Measurements from ENCODE around the gene UBTD1. TPM values are rescaled to one million over a fixed set of nuclear protein-coding genes. Genes with fewer than 3 reads are reported as not detected.

The UBTD1 gene
- total and polyA plus RNA-seq, 5 donors from 2014 or later: 0.22 to 2.2 (median 1.8) TPM

GRCh38 chr10:97580421-97581367 is 82.0 kb downstream of the UBTD1 start:
- Histone ChIP-seq H3K27ac (ENCODE audit: insufficient read depth, low read length, poor library complexity, severe bottlenecking) (no peak overlapping the region), H3K36me3 (ENCODE audit: control insufficient read depth, insufficient read depth, low read length) (no peaks in the 10 kb centered on the region), H3K4me1 (ENCODE audit: control insufficient read depth, insufficient read depth, low read length, poor library complexity, severe bottlenecking) (no peaks in the 10 kb centered on the region), H3K27me3 (ENCODE audit: control insufficient read depth, insufficient read depth, low read length) (no peaks in the 10 kb centered on the region), H3K4me3 (ENCODE audit: low read depth, low read length) (no peak overlapping the region), H3K9me3 (ENCODE audit: control insufficient read depth in 2 of 2, low read length in 2 of 2) (no peaks in the 10 kb centered on the region)
- no peak for ATAC-seq (ENCODE audit: low read depth in 2 of 2)
- Mint-ChIP-seq H3K36me3 (no peaks in the 10 kb centered on the region), H3K4me1 (no peaks in the 10 kb centered on the region), H3K4me3 (no peak overlapping the region), H3K27me3 (no peaks in the 10 kb centered on the region), H3K9me3 (no peaks in the 10 kb centered on the region), H3K27ac (no peak overlapping the region)
- no peak for DNase-seq

- ATAC-seq (ENCODE audit: low read depth in 2 of 2): no peak
Measured at GRCh38 chr10:97582169-97582568, 83.4 kb downstream of the UBTD1 start.

GRCh38 chr10:97583476-97583875 is 84.8 kb downstream of the UBTD1 start:
- Mint-ChIP-seq H3K4me1 (no peaks in the 10 kb centered on the region), H3K27ac (no peak overlapping the region), H3K27me3 (no peaks in the 10 kb centered on the region), H3K4me3 (no peak overlapping the region), H3K9me3 (no peaks in the 10 kb centered on the region), H3K36me3 (no peaks in the 10 kb centered on the region)
- Histone ChIP-seq H3K4me1 (ENCODE audit: control insufficient read depth, insufficient read depth, low read length, poor library complexity, severe bottlenecking) (no peaks in the 10 kb centered on the region), H3K27me3 (ENCODE audit: control insufficient read depth, insufficient read depth, low read length) (no peaks in the 10 kb centered on the region), H3K27ac (ENCODE audit: insufficient read depth, low read length, poor library complexity, severe bottlenecking) (no peak overlapping the region), H3K36me3 (ENCODE audit: control insufficient read depth, insufficient read depth, low read length) (no peaks in the 10 kb centered on the region), H3K9me3 (ENCODE audit: control insufficient read depth in 2 of 2, low read length in 2 of 2) (no peaks in the 10 kb centered on the region), H3K4me3 (ENCODE audit: low read depth, low read length) (no peak overlapping the region)
- ATAC-seq (ENCODE audit: low read depth in 2 of 2) (no peak), DNase-seq (no peak)

More at GRCh38 chr10:97582169-97582568, 83.4 kb downstream of the UBTD1 start:
- H3K9me3 Mint-ChIP-seq: no peaks in the 10 kb centered on the region
- Histone ChIP-seq H3K27me3 (ENCODE audit: control insufficient read depth, insufficient read depth, low read length) (no peaks in the 10 kb centered on the region), H3K27ac (ENCODE audit: insufficient read depth, low read length, poor library complexity, severe bottlenecking) (no peak overlapping the region), H3K4me1 (ENCODE audit: control insufficient read depth, insufficient read depth, low read length, poor library complexity, severe bottlenecking) (no peaks in the 10 kb centered on the region), H3K4me3 (ENCODE audit: low read depth, low read length) (no peak overlapping the region), H3K9me3 (ENCODE audit: control insufficient read depth in 2 of 2, low read length in 2 of 2) (no peaks in the 10 kb centered on the region), H3K36me3 (ENCODE audit: control insufficient read depth, insufficient read depth, low read length) (no peaks in the 10 kb centered on the region)
- no peak overlapping the region for H3K4me3 Mint-ChIP-seq
- no peak overlapping the region for H3K27ac Mint-ChIP-seq
- H3K36me3 Mint-ChIP-seq: no peaks in the 10 kb centered on the region
- no peaks in the 10 kb centered on the region for H3K27me3 Mint-ChIP-seq
- no peaks in the 10 kb centered on the region for H3K4me1 Mint-ChIP-seq
- no peak for DNase-seq

- no peak for ATAC-seq (ENCODE audit: low read depth in 2 of 2)
- H3K36me3 Mint-ChIP-seq: no peaks in the 10 kb centered on the region
- Histone ChIP-seq H3K9me3 (ENCODE audit: control insufficient read depth in 2 of 2, low read length in 2 of 2) (no peaks in the 10 kb centered on the region), H3K27ac (ENCODE audit: insufficient read depth, low read length, poor library complexity, severe bottlenecking) (no peak within 1 kb of the TSS), H3K4me3 (ENCODE audit: low read depth, low read length) (no peak within 1 kb of the TSS), H3K4me1 (ENCODE audit: control insufficient read depth, insufficient read depth, low read length, poor library complexity, severe bottlenecking) (no peaks in the 10 kb centered on the region), H3K36me3 (ENCODE audit: control insufficient read depth, insufficient read depth, low read length) (no peaks in the 10 kb centered on the region), H3K27me3 (ENCODE audit: control insufficient read depth, insufficient read depth, low read length) (no peaks in the 10 kb centered on the region)
- H3K27me3 Mint-ChIP-seq: no peaks in the 10 kb centered on the region
- no peak within 1 kb of the TSS for H3K4me3 Mint-ChIP-seq
- no peaks in the 10 kb centered on the region for H3K9me3 Mint-ChIP-seq
- H3K27ac Mint-ChIP-seq: no peak within 1 kb of the TSS
- no peaks in the 10 kb centered on the region for H3K4me1 Mint-ChIP-seq
- no peak for DNase-seq
Measured at GRCh38 chr10:97584060-97584797, 85.5 kb downstream of the UBTD1 start, which contains the start of gene HOGA1. Gene HOGA1 (plus strand): TSS chr10:97584389. CDS start chr10:97584704, 315 bp downstream.

GRCh38 chr10:97584798-97585438 is 86.2 kb downstream of the UBTD1 start:
- no peak overlapping the region for H3K27ac ChIP-seq (ENCODE audit: insufficient read depth, low read length, poor library complexity, severe bottlenecking)
- Mint-ChIP-seq H3K4me3 (no peak overlapping the region), H3K27ac (no peak overlapping the region), H3K4me1 (no peaks in the 10 kb centered on the region), H3K9me3 (no peaks in the 10 kb centered on the region), H3K36me3 (no peaks in the 10 kb centered on the region), H3K27me3 (no peaks in the 10 kb centered on the region)
- H3K4me3 ChIP-seq (ENCODE audit: low read depth, low read length): no peak overlapping the region
- no peaks in the 10 kb centered on the region for H3K9me3 ChIP-seq (ENCODE audit: control insufficient read depth in 2 of 2, low read length in 2 of 2)
- no peaks in the 10 kb centered on the region for H3K4me1 ChIP-seq (ENCODE audit: control insufficient read depth, insufficient read depth, low read length, poor library complexity, severe bottlenecking)
- H3K36me3 ChIP-seq (ENCODE audit: control insufficient read depth, insufficient read depth, low read length): no peaks in the 10 kb centered on the region
- DNase-seq (no peak), ATAC-seq (ENCODE audit: low read depth in 2 of 2) (no peak)
- no peaks in the 10 kb centered on the region for H3K27me3 ChIP-seq (ENCODE audit: control insufficient read depth, insufficient read depth, low read length)

- Histone ChIP-seq H3K9me3 (ENCODE audit: control insufficient read depth in 2 of 2, low read length in 2 of 2) (no peaks in the 10 kb centered on the region), H3K4me1 (ENCODE audit: control insufficient read depth, insufficient read depth, low read length, poor library complexity, severe bottlenecking) (no peaks in the 10 kb centered on the region), H3K36me3 (ENCODE audit: control insufficient read depth, insufficient read depth, low read length) (no peaks in the 10 kb centered on the region), H3K27ac (ENCODE audit: insufficient read depth, low read length, poor library complexity, severe bottlenecking) (no peak overlapping the region), H3K27me3 (ENCODE audit: control insufficient read depth, insufficient read depth, low read length) (no peaks in the 10 kb centered on the region), H3K4me3 (ENCODE audit: low read depth, low read length) (no peak overlapping the region)
- Mint-ChIP-seq H3K36me3 (no peaks in the 10 kb centered on the region), H3K4me1 (no peaks in the 10 kb centered on the region), H3K9me3 (no peaks in the 10 kb centered on the region), H3K27me3 (no peaks in the 10 kb centered on the region), H3K4me3 (no peak overlapping the region), H3K27ac (no peak overlapping the region)
- ATAC-seq (ENCODE audit: low read depth in 2 of 2) (no peak), DNase-seq (no peak)
Measured at GRCh38 chr10:97585439-97585811, 86.7 kb downstream of the UBTD1 start.

GRCh38 chr10:97587183-97587582 is 88.5 kb downstream of the UBTD1 start:
- H3K27me3 Mint-ChIP-seq: no peaks in the 10 kb centered on the region
- no peak overlapping the region for H3K4me3 Mint-ChIP-seq
- no peak overlapping the region for H3K4me3 ChIP-seq (ENCODE audit: low read depth, low read length)
- no peak overlapping the region for H3K27ac ChIP-seq (ENCODE audit: insufficient read depth, low read length, poor library complexity, severe bottlenecking)
- no peaks in the 10 kb centered on the region for H3K36me3 Mint-ChIP-seq
- no peaks in the 10 kb centered on the region for H3K9me3 ChIP-seq (ENCODE audit: control insufficient read depth in 2 of 2, low read length in 2 of 2)
- H3K9me3 Mint-ChIP-seq: peaks cover 0 to 2% (median 0%) of the 10 kb centered on the region in 7 donors
- no peak for DNase-seq
- no peaks in the 10 kb centered on the region for H3K36me3 ChIP-seq (ENCODE audit: control insufficient read depth, insufficient read depth, low read length)
- H3K27ac Mint-ChIP-seq: no peak overlapping the region
- no peaks in the 10 kb centered on the region for H3K27me3 ChIP-seq (ENCODE audit: control insufficient read depth, insufficient read depth, low read length)
- no peak for ATAC-seq (ENCODE audit: low read depth in 2 of 2)
- H3K4me1 Mint-ChIP-seq: no peaks in the 10 kb centered on the region
- no peaks in the 10 kb centered on the region for H3K4me1 ChIP-seq (ENCODE audit: control insufficient read depth, insufficient read depth, low read length, poor library complexity, severe bottlenecking)
